BE2C (cell line): Measurements from ENCODE around the gene LRFN2.

Experiments
- DNase-seq: peaks from one replicate; pipeline ENCODE4 v3.0.0-alpha.2; 2020
- H3K27me3 ChIP-seq: fragments of 250-450 bp; sonication (Bioruptor Pico); 2 replicates; pipeline ENCODE4 v1.5.1; 2020; ENCODE audit warnings: mild to moderate bottlenecking
- H3K36me3 ChIP-seq: fragments of 250-450 bp; sonication (Bioruptor Pico); 2 replicates; pipeline ENCODE4 v1.5.1; 2020; ENCODE audit warnings: mild to moderate bottlenecking
- H3K4me1 ChIP-seq: fragments of 250-450 bp; sonication (Bioruptor Pico); 2 replicates; pipeline ENCODE4 v1.5.1; 2020
- H3K4me3 ChIP-seq: 2 replicates; pipeline ENCODE4 v1.5.1; 2011; ENCODE audit warnings: low read depth, low read length
- H3K9me3 ChIP-seq: fragments of 250-450 bp; sonication (Bioruptor Pico); 2 replicates; pipeline ENCODE4 v1.5.1; 2020
- CTCF ChIP-seq: IDR thresholded peaks from 2 replicates; pipeline ENCODE4 v1.5.1; 2012; ENCODE audit warnings: mild to moderate bottlenecking, low read depth, low read length

The LRFN2 gene

GRCh38 chr6:40476673-40477072 is 110.5 kb downstream of the LRFN2 start:
- H3K9me3 ChIP-seq, result no peaks in the 10 kb centered on the region
- no peaks in the 10 kb centered on the region; the same call in 1 of the 2 replicates for H3K4me1 ChIP-seq
- no peak overlapping the region for H3K4me3 ChIP-seq
- DNase-seq, result no peak
- H3K27me3 ChIP-seq, result no peaks in the 10 kb centered on the region
- H3K36me3 ChIP-seq, result no peaks in the 10 kb centered on the region
- no peak for TF ChIP-seq CTCF

GRCh38 chr6:40474937-40475336 is 112.2 kb downstream of the LRFN2 start:
- TF ChIP-seq CTCF, result peak; percentile 20; the same call in 1 of the 2 replicates
- Histone ChIP-seq H3K27me3 (no peaks in the 10 kb centered on the region), H3K36me3 (no peaks in the 10 kb centered on the region)

GRCh38 chr6:40473026-40473425 is 114.1 kb downstream of the LRFN2 start:
- no peaks in the 10 kb centered on the region for H3K9me3 ChIP-seq
- TF ChIP-seq CTCF, result no peak
- no peaks in the 10 kb centered on the region for H3K27me3 ChIP-seq
- DNase-seq, result no peak
- no peaks in the 10 kb centered on the region for H3K36me3 ChIP-seq
- no peaks in the 10 kb centered on the region; the same call in 1 of the 2 replicates for H3K4me1 ChIP-seq
- H3K4me3 ChIP-seq, result no peak overlapping the region

More at GRCh38 chr6:40474937-40475336, 112.2 kb downstream of the LRFN2 start:
- no peak for DNase-seq
- Histone ChIP-seq H3K4me3 (no peak overlapping the region), H3K9me3 (no peaks in the 10 kb centered on the region), H3K4me1 (no peaks in the 10 kb centered on the region; the same call in 1 of the 2 replicates)

GRCh38 chr6:40472353-40472752 is 114.8 kb downstream of the LRFN2 start:
- Histone ChIP-seq H3K4me3 (no peak overlapping the region), H3K9me3 (no peaks in the 10 kb centered on the region), H3K4me1 (no peaks in the 10 kb centered on the region), H3K36me3 (no peaks in the 10 kb centered on the region), H3K27me3 (no peaks in the 10 kb centered on the region)
- no peak for DNase-seq
- TF ChIP-seq CTCF, result no peak

GRCh38 chr6:40471243-40471642 is 115.9 kb downstream of the LRFN2 start:
- H3K27me3 ChIP-seq, result no peaks in the 10 kb centered on the region
- H3K4me1 ChIP-seq, result no peaks in the 10 kb centered on the region

GRCh38 chr6:40469323-40469722 is 117.8 kb downstream of the LRFN2 start:
- H3K36me3 ChIP-seq, result no peaks in the 10 kb centered on the region
- no peak for TF ChIP-seq CTCF

More at GRCh38 chr6:40471243-40471642, 115.9 kb downstream of the LRFN2 start:
- Histone ChIP-seq H3K9me3 (no peaks in the 10 kb centered on the region), H3K4me3 (no peak overlapping the region), H3K36me3 (no peaks in the 10 kb centered on the region)
- TF ChIP-seq CTCF, result no peak
- no peak for DNase-seq

More at GRCh38 chr6:40469323-40469722, 117.8 kb downstream of the LRFN2 start:
- Histone ChIP-seq H3K4me3 (no peak overlapping the region), H3K9me3 (no peaks in the 10 kb centered on the region), H3K27me3 (no peaks in the 10 kb centered on the region), H3K4me1 (no peaks in the 10 kb centered on the region)
- DNase-seq, result no peak
